ENCODE measurements around the gene APOC1. TPM values are rescaled to one million over a fixed set of nuclear protein-coding genes. Genes with fewer than 3 reads are reported as not detected.

Gene APOC1
- total RNA-seq, 6 experiments from 2014 or later = 4,903 to 7,393 (median 5,741) TPM

DNA sequence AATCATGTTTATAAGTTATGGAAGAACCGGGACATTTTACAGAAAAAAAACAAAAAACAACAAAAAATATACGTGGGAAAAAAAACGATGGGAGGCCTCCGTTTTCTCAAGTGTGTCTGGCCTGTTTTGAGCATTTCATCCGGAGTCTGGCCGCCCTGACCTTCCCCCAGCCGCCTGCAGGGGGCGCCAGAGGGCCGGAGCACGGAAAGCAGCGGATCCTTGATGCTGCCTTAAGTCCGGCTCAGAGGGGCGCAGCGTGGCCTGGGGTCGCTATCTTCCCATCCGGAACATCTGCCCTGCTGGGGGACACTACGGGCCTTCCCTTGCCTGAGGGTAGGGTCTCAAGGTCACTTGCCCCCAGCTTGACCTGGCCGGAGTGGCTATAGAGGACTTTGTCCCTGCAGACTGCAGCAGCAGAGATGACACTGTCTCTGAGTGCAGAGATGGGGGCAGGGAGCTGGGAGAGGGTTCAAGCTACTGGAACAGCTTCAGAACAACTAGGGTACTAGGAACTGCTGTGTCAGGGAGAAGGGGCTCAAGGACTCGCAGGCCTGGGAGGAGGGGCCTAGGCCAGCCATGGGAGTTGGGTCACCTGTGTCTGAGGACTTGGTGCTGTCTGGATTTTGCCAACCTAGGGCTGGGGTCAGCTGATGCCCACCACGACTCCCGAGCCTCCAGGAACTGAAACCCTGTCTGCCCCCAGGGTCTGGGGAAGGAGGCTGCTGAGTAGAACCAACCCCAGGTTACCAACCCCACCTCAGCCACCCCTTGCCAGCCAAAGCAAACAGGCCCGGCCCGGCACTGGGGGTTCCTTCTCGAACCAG, 10.6 kb upstream of the APOC1 start:
- H3K27me3 ChIP-seq = no peaks in the 10 kb centered on the region
- H3K4me3 ChIP-seq = peak overlapping the region in 2 of 3 donors; percentile 83 to 84
- H3K9me3 ChIP-seq = no peaks in the 10 kb centered on the region
- peaks cover 0 to 37% (median 11%) of the 10 kb centered on the region in 4 donors for H3K36me3 ChIP-seq
- intact Hi-C loops (cut with DNase I) = loop anchor here in 1 of 2 donors (5.0 kb wide), 1 partner anchor 48 kb away; no protein-coding TSS in a partner anchor
- peak; percentile 99 to 100 (median 99) for TF ChIP-seq CTCF (IDR thresholded peaks at IDR 0.05)
- TF ChIP-seq POLR2A (IDR thresholded peaks at IDR 0.05) = no peak
- H3K4me1 ChIP-seq = peaks cover 0 to 41% (median 0%) of the 10 kb centered on the region in 4 donors
- DNase-seq (peak; percentile 75 to 93 (median 88)), ATAC-seq (peak; percentile 65 to 71 (median 68))
- peak overlapping the region; percentile 50 to 78 (median 75) for H3K27ac ChIP-seq
- 8% methylated on average over 13 of the region's 24 CpGs for WGBS (ENCODE audit: insufficient coverage, low coverage, low lambda C conversion rate, missing lambda C conversion rate)

DNA sequence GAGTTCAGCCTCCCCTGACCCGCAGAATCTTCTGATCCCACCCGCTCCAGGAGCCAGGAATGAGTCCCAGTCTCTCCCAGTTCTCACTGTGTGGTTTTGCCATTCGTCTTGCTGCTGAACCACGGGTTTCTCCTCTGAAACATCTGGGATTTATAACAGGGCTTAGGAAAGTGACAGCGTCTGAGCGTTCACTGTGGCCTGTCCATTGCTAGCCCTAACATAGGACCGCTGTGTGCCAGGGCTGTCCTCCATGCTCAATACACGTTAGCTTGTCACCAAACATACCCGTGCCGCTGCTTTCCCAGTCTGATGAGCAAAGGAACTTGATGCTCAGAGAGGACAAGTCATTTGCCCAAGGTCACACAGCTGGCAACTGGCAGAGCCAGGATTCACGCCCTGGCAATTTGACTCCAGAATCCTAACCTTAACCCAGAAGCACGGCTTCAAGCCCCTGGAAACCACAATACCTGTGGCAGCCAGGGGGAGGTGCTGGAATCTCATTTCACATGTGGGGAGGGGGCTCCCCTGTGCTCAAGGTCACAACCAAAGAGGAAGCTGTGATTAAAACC, 9.9 kb upstream of the APOC1 start:
- DNase-seq = no peak
- Histone ChIP-seq H3K9me3 (no peaks in the 10 kb centered on the region), H3K4me1 (peaks cover 0 to 45% (median 0%) of the 10 kb centered on the region in 4 donors), H3K27me3 (no peaks in the 10 kb centered on the region), H3K4me3 (peak overlapping the region; percentile 48 to 84 (median 83)), H3K27ac (peak overlapping the region; percentile 50 to 78 (median 75)), H3K36me3 (peaks cover 0 to 42% (median 11%) of the 10 kb centered on the region in 4 donors)
- intact Hi-C loops (cut with DNase I) = loop anchor here in 1 of 2 donors (5.0 kb wide), 1 partner anchor 48 kb away; no protein-coding TSS in a partner anchor
- 29% methylated on average over 9 of the region's 12 CpGs for WGBS (ENCODE audit: insufficient coverage, low coverage, low lambda C conversion rate, missing lambda C conversion rate)
- peak; percentile 3 to 9 (median 6) for ATAC-seq
- TF ChIP-seq POLR2A (IDR thresholded peaks at IDR 0.05) (no peak), CTCF (IDR thresholded peaks at IDR 0.05) (peak; percentile 17 to 46 (median 21))

GRCh38 chr19:44905437-44906160, 8.8 kb upstream of the APOC1 start, which contains the start of gene APOE:
APOE (plus strand) TSS chr19:44905796; CDS start chr19:44906625, 829 bp downstream.
- ATAC-seq (peak; percentile 46 to 71 (median 62)), DNase-seq (peak; percentile 75 to 90 (median 88))
- intact Hi-C loops (cut with DNase I) = loop anchor here in 1 of 2 donors (5.0 kb wide), 1 partner anchor 42 kb away; the partner anchor contains the start of gene APOC2
- peaks cover 0 to 35% (median 11%) of the 10 kb centered on the region in 4 donors for H3K36me3 ChIP-seq
- H3K27me3 ChIP-seq = no peaks in the 10 kb centered on the region
- peaks cover 0 to 48% (median 0%) of the 10 kb centered on the region in 4 donors for H3K4me1 ChIP-seq
- no peaks in the 10 kb centered on the region for H3K9me3 ChIP-seq
- H3K4me3 ChIP-seq = peak within 1 kb of the TSS; percentile 48 to 84 (median 83)
- H3K27ac ChIP-seq = peak within 1 kb of the TSS; percentile 50 to 78 (median 75)
- 2% methylated on average over 14 of the region's 20 CpGs for WGBS (ENCODE audit: insufficient coverage, low coverage, low lambda C conversion rate, missing lambda C conversion rate)
- peak; percentile 65 for TF ChIP-seq POLR2A (IDR thresholded peaks at IDR 0.05)
- no peak for TF ChIP-seq CTCF (IDR thresholded peaks at IDR 0.05)

GRCh38 chr19:44907613-44908012, 6.8 kb upstream of the APOC1 start:
- Histone ChIP-seq H3K9me3 (no peaks in the 10 kb centered on the region), H3K27ac (peak overlapping the region in 2 of 3 donors; percentile 31 to 49), H3K36me3 (peaks cover 0 to 27% (median 7%) of the 10 kb centered on the region in 4 donors), H3K4me3 (peak overlapping the region; percentile 48 to 84 (median 83)), H3K27me3 (no peaks in the 10 kb centered on the region), H3K4me1 (peaks cover 0 to 60% (median 0%) of the 10 kb centered on the region in 4 donors)
- TF ChIP-seq CTCF (IDR thresholded peaks at IDR 0.05) (no peak), POLR2A (IDR thresholded peaks at IDR 0.05) (no peak)
- 51% methylated on average over 3 of the region's 12 CpGs for WGBS (ENCODE audit: insufficient coverage, low coverage, low lambda C conversion rate, missing lambda C conversion rate)
- intact Hi-C loops (cut with DNase I) = loop anchor here in 1 of 2 donors (5.0 kb wide), 1 partner anchor 40 kb away; the partner anchor contains the start of gene APOC2
- ATAC-seq (no peak), DNase-seq (no peak)
